OCI-LY3 (cell line): Measurements from ENCODE around the gene TET1.

Source experiments
- CTCF ChIP-seq: fragments of 200-600, 300-600 bp; sonication (generic); IDR thresholded peaks from 2 replicates; pipeline ENCODE4 v1.5.1; 2014; ENCODE audit warnings: antibody characterized with exemption, low read length, low read depth
- EZH2phosphoT487 ChIP-seq: fragments of 200-600 bp; shearing (Covaris generic); IDR thresholded peaks from 2 replicates; pipeline ENCODE4 v1.6.1; 2018; ENCODE audit warnings: antibody characterized with exemption, mixed run types, low read depth

DNA sequence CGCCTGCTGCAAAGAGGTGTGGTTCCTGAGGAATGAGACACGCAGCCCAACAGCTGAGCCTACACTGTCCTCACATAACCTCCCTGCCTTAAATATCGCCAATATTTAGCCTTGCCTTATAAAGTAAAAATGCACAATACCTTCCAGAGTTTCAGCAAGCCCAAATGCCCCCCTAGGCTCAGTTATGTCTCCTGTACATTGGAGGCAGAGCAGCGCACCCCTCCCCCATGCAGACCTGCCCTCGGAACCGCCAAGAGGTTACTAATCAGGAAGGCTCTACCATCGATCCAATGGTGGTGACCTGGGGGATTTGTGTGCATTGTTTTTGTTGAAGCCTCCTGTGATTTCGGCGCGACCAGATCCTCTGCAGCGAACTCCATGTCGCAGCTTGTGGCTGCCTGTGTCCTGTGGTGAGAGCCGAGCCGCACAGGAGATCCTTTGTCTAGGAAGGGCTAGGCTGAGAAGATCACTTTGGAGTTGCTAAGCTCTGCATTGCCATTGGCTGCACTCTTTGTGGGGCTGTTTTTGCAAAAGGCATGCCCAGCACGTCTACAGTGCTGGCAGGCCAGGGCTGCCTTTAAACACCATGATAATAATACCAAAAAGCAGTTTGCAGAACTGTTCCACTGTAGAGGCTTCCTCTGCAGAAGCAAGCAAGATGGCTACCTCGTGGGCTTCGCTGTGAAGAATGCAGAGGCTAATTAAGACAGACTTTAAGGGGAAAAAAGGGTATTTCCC is 40.1 kb downstream of the TET1 start:
- TF ChIP-seq CTCF (no peak), EZH2phosphoT487 (no peak)
